HG03280 (cell line): Measurements from ENCODE around the gene CAMKK1.

ENCODE experiments used
- ATAC-seq: cut with Tn5 transposase; IDR thresholded peaks from one replicate; pipeline ENCODE4 v1.9.1; 2021; ENCODE audit warnings: mild to moderate bottlenecking, moderate library complexity; ENCODE audit not compliant: unreplicated experiment

CAMKK1 gene

GRCh38 chr17:3815122-3815521, 77.7 kb downstream of the CAMKK1 start:
- no peak for ATAC-seq

- ATAC-seq, result no peak
Observed at GRCh38 chr17:3814361-3814760, 78.5 kb downstream of the CAMKK1 start.

DNA sequence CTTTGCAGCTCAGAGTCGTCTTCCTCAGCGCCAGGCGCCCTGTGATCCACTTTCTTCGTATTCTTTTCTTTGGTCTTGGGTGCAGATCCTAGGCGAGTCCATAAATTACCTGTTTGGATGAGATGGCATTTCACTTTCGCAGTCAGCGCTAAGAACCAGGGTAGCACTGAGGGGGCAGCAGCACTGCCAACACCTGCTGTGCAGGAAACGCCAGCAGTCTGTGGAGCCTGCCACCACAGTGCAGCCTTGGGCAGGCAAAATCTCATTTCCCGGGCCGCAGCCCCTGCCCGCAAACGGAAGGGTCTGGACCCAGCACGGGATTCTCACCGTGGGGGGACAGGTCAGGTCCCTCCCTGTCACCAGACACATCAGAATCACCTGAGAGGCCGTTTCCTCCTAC, 79.7 kb downstream of the CAMKK1 start:
- ATAC-seq, result no peak

DNA sequence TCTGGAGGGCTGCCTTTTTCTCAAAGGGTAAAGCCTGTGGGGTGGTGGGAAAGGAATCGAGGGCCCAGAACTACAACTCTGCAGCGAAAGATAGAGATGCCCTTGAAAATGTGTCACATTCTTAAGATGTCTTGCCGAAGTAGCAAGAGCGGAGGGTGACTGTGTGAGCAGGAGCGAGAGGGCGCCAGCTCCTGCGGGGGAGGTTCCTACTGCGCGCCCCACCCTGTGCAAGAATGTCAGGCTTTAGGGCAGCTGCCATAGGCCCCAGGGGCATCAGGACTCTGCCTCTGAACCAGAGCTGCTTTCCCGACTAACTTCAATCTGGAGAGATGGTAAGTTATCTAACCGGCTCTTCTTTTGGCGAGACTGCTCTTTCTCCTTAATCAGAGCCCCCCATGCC, 80.1 kb downstream of the CAMKK1 start:
- ATAC-seq, result no peak

GRCh38 chr17:3812284-3812683, 80.6 kb downstream of the CAMKK1 start:
- no peak for ATAC-seq
